Dermis blood vessel endothelial cell (primary cell): ENCODE measurements around the gene KLF18. TPM values are rescaled to one million over a fixed set of nuclear protein-coding genes. Genes with fewer than 3 reads are reported as not detected.
"Not testable (repeated sequence)": the region's sequence is repeated elsewhere in the genome, so short reads cannot be mapped to it uniquely, and the experiment has no call there.

ENCODE experiments used
- DNase-seq: peaks from one replicate; pipeline ENCODE4 v3.0.0; 2010
- total RNA-seq: library from RNA; depleted of rRNA; stranded (reverse); fragments of >200 nt; gene quantifications from 2 replicates; pipeline ENCODE4 v1.2.3, GENCODE V29; 2014

The KLF18 gene
- total RNA-seq: not detected in 2 replicates

DNA sequence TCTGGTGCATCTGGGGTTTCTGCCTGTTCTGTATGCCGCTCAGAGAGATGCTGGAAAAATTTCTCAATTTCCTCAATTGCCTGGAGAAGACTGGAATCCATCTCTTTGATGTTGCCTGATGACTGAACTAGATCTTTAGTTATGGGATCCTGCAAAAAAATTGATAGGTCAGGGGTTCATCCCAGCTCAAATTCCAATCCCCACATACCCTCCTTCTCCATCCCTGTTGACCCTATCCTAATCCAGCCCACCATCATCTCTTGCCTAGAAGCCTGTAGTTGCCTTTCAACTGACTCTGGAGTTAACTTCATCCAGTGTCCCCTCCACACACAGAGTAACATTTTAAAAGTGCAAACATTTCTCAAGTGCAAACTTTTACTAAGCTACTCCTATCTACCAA is at the start of gene KLF18:
KLF18 (minus strand) TSS at position 101 of the 400 bp plus-strand sequence; CDS start at position 101, 0 bp downstream.
- DNase-seq: no peak

DNA sequence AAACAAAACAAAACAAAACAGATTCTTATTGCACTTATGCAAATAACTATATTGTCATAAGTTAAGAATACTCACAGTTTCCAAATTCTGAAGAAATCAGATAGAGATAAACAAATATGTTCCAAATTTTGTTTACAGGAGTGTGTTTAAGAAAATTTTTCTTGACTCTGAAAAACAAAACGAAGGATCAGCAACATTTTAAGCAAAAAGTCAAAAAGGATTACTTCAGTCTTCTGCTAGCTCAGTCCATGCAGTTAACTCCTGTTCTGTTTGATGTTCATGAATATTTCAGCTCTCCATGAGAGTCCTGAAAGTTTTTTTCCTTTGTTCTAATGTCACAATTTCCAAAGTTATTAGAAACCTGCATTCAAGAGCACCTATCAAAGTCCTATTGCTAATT is 33.2 kb upstream of the KLF18 start:
- DNase-seq: no peak

DNA sequence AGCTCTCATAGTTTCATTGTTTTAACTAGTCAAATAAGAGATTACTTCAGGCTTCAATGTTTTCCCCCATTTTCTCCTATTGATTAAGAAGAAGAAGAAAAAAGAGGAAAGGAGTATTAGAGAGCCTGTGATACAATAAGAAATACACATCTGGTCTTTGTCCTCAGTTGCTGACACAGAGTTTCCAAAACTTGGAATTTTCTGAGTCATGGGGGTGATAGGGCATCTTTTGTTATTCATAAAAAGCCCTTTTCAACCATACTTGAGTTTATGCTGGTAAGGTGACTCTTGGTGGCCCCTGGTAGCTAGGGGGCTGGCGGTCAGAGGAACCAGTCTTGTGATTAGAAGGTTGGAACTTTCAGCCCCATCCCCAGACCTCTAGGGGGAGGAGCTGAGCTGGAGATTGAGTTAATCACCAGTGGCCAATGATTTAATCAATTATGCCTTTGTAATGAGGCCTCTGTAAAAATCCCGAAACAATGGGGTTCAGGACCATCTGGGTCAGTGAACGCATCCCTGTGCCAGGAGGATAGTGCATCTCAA is 28.9 kb upstream of the KLF18 start:
- no peak for DNase-seq

DNA sequence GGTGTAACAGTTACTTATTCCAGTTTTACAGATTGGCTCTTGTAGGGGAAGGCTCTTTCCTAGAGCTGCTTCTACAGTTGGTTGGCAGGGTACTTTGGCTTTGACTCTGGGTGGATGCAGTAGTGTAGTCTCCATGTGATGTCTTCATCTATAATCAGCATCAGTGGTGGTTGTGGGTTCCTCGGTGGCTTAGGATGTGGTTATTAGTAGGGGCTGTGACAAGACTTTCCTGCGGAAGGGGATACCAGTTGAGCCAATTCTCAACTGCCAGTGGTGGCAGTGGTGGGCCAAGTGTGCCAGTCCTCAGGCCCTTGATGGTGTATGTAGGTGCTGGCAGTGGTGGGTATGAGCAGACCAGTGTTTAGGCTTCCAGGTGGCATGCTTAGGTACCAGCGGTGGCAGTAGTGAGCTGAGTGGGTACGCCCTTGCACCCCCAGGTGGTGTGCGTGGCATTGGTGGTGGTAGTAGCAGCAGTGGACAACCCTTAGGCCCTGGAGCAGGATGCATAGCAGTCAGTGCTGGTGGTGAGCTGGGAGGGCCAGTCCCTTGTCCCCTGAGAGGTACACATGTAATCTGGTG is 27.2 kb upstream of the KLF18 start:
- DNase-seq: no peak

DNA sequence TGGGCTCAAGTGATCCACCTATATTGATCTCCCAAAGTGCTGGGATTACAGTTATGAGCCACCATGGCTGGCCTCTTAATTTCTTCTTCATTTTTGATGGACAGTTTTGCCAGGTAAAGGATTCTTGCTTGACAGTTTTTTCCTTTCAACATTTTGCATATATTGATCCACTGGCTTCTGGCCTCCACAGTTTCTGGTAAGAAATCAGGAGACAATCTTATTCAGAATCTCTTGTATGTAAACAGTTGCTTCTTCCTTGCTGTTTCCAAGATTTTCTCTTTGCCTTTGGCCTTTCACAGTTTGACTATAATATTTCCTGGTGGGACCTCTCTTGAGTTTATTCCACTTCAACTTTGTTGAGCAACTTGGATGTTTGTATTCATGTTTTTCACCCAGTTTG is 20.1 kb upstream of the KLF18 start:
- no peak for DNase-seq

DNA sequence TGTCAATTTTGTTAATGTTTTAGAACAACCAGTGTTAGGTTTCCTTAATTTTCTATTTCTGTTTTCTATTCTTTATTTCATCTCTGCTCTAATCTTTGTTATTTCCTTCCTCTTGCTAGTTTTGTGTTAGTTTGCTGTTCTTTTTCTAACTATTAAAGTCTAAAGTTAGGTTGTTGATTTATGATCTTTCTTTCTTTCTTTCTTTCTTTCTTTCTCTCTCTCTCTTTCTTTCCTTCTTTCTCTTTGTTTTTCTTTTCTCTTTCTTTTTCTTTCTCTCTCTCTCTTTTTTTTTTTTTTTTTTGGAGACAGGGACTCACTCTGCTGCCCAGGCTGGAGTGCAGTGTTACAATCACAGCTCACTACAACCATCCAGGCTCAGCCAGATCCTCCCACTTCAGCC is 17.4 kb upstream of the KLF18 start:
- DNase-seq: no peak

DNA sequence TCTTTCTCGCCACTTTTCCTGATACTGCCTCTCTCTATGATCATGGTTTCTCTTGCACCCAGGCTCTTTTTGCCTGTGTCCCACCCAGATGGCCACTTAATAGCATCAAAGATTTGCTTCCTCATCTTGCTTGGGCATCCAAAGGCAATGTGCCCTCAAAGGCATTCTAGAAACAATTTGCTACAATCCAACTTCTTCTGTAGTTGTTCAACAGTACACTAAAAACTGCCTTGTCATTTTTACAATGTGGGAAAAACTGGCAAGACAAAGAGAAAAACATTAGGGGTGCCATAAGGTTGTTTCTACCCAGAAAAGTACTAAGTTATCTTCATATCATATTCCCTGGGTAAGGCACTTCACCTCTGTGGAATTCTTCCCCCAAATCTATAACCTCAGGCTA is 16.5 kb upstream of the KLF18 start:
- DNase-seq: no peak

DNA sequence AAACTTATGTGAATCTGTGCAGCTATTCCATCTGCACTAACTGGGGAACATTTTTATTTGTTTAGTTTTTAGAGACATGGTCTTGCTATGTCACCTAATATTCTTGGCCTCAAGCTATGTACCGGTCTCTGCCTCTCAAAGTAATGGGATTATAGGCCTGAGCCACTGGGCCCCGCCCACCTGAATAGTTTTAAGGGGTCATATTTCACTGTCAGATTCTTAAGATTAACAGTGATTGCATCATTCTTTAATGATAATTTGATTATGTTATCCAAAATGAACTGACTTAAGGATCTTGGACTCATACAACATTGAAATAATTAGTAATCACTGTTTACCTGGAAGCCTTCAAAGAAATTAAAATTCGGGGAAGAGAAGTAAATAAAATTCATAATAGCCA is 12.6 kb upstream of the KLF18 start:
- no peak for DNase-seq

DNA sequence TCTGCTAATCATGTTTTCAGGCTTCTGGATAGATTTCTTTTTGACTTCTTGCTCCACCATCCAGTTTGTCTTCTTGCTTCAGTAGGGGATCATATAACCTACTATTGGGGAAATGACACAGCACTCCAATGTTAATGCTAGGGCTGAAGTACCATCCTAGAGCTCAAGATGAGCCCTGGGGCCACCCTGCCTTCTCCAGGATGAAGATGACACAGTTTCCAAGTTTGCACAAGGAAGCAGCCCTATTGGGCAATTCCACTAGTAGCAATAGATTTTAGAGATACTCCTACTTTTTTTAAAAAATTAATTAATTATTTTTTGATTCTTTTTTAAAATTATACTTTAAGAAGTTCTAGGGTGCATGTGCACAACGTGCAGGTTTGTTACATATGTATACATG is 11.3 kb upstream of the KLF18 start:
- DNase-seq: no peak

DNA sequence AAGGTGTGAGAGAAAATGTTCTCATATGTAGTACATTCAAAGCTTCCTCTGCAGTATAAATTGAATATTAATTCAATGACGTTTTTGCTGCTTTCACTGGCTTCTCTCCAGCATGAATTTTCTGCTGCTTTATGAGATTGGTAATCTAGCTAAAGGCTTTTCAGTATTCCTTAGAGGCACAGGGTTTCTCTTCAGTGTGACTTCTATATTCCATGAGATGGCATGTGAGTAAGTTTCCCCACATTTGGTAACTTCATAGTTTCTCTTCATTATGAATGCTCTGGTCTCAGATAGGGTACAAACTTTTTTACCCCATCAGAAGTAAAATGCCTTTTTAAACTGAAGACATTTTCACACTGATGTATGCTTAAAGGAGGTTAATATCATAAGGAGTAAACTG is 10.4 kb upstream of the KLF18 start:
- no peak for DNase-seq

DNA sequence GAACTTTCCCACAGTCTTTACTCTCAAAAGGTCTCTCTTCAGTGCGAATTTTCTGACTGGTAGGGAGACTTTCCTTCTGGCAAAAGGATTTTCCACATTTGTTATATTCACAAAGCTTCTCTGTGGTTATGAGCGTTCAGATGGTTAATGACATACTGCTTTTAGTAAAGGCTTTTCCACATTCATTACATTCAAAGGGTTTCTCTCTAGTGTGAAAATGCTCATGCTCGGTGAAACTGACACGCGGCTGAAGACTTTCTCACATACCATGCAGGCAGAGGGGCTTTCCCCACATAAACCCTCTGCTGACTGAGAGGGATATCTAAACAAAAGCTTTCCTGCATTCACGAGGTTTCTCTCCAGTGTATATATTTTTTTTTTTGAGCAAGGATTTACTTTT is 9.9 kb upstream of the KLF18 start:
- DNase-seq: no peak

DNA sequence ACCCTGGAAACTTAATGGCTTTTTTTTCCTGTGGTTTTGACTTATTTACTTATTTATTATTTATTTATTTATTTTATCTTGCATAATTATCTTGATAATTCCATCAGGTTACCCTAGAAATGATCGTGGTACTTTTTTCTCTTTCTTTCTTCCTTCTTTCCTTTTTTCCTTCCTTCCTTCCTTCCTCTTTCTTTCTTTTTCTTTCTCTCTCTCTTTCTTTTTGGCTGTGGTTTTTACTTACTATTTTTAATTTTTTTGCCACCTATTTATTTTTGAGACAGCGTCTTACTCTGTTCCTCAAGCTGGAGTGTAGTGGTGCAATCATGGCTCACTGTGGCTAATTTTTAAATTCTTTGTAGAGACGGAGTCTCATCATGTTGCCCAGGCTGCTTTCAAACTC is 6.2 kb upstream of the KLF18 start:
- DNase-seq: no peak

DNA sequence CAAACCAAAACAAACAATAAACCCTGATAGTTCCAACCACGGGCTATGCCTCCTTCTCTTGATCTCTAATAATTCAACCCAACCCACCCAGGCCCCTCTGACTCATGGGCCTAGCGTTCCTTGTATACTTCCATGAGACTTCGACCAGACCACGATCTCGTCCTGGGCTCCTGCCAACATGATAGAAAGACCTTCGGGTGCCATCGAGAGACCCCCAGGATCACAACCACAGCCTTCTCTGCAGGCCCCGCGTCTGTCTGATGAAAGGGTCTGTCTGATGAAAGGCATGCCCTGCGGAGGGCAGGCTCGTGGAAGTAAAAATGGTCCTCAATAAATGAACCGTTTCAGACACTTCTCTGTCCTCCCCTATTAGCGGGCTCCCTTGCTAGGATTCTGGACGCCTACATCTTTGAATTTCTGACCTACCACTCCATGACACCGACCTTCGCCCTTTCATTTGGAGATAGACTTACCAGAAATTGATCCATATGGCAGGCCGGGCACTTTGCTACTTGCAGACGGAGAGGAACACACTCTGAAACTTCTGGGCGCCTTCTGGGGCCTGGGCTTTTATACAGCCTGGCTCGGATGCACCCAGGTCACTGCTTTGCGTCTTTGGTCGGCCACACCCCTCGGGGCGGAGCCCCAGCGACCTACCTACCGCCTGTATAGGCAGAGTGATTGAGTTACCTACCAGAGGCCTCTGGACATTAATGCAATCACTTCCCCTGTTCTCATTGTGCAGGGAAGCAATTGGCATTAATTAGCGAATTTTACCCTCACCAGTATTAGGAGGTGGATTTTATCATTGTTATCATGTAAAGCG is 5.3 kb upstream of the KLF18 start:
- DNase-seq: no peak

DNA sequence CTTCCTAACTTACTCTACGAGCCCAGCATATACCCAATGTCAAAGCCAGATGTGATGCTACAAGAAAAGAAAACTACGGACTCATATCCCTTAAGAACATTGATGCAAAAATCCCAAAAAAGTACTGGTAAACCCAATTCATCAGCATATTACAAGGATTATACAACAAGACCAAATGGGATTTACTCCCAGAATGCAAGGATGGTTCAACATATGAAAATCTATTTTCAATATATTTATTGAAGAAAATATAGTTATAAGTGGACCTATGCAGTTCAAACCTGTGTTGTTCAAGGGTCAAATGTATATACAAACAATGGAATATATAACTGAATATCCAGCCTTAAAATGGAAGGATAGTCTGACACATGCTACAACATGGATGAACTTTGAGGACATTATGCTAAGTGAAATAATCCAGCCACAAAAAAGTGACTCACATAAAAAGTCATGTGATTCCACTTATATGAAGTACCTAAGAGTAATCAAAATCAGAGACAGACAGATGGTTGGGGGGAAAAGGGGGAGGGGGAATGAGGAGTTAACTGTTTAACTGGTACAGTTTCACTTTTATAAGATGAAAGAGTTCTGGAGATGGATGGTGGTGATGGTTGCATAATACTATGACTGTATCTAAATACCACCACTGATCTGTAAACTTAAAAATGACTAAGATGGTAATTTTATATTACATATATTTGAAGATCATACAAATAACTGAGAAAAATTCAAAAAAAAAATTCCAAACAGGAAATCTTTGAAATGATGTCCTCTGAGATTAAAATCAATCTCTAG is 3.7 kb upstream of the KLF18 start:
- no peak for DNase-seq

DNA sequence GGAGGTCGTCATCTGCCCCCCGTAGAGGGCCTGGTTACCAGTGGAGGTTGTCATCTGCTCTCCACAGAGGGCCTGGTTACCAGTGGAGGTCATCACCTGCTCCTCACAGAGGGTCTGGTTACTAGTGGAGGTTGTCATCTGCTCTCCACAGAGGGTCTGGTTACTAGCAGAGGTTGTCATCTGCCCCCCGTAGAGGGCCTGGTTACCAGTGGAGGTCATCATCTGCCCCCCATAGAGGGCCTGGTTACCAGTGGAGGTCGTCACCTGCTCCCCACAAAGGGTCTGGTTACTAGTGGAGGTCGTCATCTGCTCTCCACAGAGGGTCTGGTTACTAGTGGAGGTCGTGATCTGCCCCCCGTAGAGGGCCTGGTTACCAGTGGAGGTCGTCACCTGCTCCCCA is 1.9 kb downstream of the KLF18 start:
- not testable (repeated sequence) for DNase-seq

DNA sequence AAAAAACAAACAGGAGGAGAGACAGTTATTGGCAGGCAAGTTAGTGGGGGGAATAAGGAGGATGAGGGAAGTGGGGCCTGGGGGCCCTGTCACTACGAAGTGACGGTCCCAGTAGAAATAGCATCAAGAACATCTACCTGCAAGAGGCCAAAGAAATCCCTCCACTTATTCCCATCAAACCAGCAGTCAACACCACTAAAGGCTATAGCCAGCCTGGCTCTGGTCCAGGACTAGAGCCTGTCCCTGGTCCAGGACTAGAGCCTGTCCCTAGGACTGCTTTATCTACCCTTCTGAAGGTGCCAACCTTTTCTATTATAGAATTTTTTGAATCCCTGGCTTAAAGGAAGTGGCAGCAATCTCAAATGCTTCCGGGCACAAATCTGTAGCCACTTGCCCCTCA is 3.2 kb downstream of the KLF18 start:
- DNase-seq: no peak

DNA sequence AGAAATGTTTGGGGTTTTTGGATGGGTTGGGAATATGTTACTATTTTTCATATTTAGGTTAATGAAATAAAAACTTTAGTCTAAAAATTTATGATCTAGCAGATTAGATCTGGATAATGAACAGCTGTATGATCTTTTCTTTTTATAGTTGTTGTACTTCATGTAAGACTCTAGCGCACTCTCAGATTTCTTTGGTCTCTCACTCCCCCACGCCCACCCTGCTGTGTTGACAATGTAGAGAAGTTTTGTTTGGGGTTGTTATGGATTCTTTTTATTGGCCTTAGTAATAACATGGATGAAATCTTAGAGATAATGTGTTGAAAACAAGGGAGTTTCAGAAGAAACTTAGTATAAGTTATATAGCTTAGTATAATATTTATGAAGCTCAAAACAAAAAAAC is 5.5 kb downstream of the KLF18 start:
- DNase-seq: no peak

DNA sequence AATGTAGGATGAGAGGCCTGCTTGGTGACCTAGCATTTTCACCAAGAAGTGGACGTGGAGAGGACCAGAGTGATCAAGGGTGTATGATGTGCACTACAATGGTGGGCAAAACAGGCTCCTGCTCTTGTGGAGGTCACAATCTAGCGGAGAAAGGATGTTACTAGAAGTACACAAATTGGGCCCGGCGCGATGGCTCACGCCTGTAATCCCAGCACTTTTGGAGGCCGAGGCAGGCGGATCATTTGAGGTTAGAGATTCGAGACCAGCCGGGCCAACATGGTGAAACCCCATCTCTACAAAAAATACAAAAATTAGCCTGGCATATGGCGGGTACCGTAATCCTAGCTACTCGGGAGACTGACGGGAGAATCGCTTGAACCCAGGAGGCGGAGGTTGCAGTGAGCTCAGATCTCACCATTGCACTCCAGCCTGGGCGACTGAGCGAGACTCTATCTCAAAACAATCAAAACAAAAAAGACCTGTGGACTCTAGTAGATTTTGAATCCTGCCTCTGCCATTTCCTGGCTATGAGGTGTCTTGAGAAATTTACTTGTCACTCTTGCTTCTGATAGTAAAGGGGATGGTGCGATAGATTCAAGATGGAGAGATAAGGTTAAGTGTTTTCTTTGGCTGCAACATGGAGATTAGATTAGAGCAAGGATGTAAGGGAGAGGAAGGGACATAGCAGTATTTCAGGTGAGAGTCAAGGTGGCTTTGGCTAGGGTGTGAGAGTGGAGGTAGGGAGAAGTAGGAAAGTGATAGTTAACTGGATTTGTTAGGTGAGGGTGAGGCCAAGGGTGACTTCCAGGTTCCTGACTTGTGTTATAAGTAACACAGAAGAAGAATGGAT is 7.1 kb downstream of the KLF18 start:
- no peak for DNase-seq

DNA sequence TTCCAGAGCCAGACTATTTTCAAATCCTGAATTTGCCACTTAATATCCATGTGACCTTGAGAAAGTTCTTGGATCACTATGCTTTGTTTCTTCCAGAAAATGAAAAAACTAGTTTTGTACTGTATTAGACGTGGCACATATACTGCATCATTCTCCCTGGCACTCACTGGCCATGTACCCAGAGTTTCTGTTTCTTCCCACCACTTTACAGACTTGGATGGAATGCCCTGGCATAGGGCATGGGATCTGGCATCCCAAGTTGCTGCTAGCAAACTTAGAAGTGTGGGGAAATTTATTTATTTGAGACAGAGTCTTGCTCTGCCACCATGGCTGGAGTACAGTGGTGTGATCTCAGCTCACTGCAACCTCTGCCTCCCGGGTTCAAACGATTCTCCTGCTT is 10.0 kb downstream of the KLF18 start:
- DNase-seq: no peak

DNA sequence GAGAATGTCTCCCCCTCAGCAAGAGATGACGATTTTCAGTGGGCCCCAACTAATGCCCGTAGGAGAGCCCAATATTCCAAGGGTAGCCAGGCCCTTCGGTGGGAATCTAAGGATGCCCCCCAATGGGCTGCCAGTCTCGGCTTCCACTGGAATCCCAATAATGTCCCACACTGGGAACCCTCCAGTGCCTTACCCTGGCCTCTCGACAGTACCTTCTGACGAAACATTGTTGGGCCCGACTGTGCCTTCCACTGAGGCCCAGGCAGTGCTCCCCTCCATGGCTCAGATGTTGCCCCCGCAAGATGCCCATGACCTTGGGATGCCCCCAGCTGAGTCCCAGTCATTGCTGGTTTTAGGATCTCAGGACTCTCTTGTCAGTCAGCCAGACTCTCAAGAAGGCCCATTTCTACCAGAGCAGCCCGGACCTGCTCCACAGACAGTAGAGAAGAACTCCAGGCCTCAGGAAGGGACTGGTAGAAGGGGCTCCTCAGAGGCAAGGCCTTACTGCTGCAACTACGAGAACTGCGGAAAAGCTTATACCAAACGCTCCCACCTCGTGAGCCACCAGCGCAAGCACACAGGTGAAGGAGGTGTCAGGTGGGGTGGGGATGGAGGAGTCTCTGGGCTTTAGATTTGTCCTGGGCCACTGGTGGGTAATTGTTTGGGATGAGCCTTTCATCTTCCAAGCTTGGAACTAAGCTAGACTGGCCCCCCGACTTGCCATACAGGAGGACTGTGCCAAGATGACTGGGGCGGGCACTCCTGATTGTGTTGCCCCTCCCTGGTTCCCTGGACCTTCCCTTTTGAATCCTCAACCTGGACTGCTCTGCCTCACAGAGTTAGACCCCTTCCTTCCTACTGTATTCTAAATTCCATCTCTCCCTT is 11.6 kb downstream of the KLF18 start:
- DNase-seq: no peak

DNA sequence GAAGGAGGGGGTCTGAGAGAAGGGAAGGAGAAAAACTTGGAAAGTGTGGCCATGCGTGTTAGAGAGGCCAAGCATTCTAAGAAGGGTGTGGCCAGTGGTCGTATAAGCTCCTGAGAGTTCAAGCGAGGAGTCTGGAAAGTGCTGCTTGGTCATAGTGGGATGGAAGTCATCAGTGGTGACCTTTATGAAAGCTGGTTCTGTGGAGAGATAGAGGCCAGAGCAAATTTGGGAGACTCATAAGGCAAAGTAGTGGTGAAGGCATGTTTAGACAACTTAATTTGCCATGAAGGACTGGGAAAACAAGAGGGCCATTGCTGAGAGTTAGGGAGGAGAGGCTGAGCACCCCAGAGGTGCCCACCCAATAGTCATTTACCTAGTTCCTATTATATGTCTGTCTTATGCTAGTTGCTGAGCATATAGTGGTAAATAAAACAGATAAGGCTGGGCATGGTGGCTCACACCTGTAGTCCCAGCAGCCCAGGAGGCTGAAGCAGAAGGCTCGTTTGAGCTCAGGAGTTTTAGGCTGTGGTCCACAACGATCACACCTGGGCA is 21.0 kb downstream of the KLF18 start:
- no peak for DNase-seq
